GM19395 (cell line): ENCODE results near the gene CSTA.

Experiments used
- ATAC-seq: cut with Tn5 transposase; IDR thresholded peaks from one replicate; pipeline ENCODE4 v1.9.1; 2021; ENCODE audit warnings: mild to moderate bottlenecking, moderate library complexity; ENCODE audit not compliant: unreplicated experiment

The CSTA gene

DNA sequence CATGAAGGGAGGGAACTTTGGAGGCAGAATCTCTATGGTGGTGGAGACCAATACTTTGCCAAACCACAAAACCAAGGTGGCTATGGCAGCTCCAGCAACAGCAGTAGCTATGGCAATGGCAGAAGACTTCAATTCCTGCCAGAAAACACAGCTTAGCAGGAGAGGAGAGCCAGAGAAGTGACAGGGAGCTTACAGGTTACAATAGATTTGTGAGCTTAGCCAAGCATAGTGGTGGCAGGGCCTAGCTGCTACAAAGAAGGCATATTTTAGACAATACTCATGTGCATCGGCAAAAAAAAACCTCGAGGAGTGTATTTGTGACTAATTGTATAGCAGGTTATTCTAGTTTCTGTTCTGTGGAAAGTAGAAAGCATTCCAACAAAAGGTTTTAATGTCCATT lies 6.4 kb upstream of the CSTA start:
- ATAC-seq: no peak

DNA sequence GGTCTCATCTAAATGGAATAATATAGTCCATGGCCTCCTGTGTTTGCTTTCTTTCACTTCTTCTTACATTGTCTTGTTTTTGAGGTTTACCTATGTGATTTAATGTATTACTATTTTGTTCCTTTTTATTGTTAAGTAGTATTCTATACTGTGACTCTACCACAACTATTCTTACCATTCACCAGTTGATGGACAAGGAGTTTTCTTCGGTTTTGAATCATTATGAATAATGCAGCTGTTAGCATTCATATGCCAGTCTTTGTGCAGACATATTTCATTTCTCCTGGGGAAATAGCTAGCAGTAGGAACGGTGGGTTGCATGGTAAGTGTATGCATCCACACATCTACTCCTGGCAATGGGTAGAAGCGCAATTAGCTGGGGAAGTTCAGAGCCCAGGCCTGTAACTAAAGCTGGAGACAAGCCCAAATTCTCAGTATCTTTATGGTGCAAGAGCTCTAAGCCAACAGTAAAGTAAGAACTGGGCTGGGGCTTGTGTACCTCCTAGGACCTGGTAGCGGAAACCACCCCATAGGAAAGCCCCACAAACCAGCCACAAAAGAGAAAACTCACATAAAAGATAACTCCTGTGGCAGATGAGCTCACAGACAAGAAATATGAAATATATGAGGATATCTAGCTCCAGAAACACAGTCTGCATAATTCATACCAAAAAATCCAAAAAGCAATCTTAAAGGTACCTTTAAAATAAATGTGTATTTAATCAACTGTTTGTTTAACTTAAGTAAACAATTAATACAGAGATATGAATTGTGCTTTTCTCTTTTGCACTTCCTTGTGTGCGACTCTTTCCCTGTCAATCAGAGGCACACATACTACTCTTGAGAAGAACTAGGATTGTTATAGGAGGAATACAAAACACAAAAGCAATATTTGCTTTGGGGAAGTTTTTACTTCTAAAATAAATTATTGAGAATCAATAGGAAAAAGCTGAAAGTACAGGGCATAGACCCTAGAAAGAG lies 2.7 kb upstream of the CSTA start:
- ATAC-seq: no peak

DNA sequence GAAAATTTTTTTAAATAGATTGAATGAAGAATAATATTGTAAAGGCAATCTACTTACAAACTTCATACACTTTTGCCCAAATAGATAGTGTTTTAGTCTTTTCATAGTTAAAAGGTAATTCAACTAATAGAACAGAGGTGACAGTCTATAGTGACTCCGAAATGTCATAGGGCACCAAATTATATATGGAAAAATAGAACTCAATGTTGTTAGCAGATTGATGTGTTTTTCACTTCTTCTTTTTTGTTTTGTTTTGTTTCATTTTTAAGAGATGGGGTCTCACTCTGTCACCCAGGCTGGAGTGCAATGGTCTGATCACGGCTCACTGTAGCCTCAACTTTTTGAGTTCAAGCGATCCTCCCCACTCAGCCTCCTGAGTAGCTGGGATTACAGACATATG lies 721 bp downstream of the CSTA start:
- ATAC-seq: no peak

DNA sequence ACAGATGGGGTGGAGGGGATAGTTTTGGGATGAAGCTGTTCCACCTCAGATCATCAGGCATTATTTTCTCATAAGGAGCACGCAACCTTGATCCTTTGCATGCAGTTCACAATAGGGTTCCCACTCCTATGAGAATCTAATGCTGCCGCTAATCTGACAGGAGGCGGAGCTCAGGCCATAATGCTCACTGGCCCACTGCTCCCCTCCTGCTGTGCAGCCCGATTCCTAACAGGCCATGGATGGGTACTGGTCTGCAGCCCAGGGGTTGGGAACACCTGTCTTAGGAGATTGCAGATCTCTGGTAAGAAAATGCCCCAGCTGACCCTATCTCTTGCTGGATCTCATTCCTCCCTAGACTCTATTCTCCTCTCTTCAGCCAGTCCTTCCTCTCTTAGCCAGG lies 6.8 kb downstream of the CSTA start:
- no peak for ATAC-seq

DNA sequence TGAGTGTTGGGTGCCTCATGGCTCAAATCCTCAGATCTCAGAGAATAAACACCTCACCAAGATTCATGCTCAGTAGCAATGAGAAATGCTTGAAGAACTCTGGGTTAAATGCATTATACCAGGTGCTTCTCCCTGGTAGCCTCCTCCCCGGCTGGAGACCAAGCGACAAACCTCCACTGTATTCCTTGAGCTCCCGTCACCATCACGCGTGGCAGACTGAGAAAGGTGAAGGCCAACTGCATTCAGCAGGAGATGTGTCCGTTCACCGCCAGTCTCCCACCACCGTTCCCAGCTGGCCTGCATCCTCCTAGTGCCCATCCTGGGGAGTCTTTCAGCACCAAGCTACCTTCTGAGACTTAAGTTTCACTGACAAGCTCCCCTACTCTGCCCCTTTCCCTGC lies 7.5 kb downstream of the CSTA start:
- no peak for ATAC-seq

GRCh38 chr3:122342803-122343202 lies 17.8 kb downstream of the CSTA start:
- ATAC-seq: no peak

DNA sequence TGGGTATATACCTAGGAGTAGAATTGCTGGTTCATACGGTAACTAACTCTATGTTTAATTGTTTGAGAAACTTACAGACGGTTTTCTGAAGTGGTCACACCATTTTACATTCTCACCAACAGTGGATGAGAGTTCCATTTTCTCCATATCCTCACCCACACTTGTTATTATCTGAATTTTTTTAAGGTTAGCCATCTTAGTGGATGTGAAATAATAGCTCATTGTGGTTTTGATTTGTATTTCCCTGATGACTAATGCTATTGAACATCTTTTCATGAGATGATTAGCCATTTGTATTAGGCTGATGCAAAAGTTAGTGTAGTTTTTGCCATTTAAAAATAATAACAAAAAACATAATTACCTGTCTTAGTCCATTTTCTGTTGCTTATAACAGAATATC lies 18.6 kb downstream of the CSTA start:
- no peak for ATAC-seq

GRCh38 chr3:122349171-122349570 lies 24.1 kb downstream of the CSTA start:
- ATAC-seq: no peak

DNA sequence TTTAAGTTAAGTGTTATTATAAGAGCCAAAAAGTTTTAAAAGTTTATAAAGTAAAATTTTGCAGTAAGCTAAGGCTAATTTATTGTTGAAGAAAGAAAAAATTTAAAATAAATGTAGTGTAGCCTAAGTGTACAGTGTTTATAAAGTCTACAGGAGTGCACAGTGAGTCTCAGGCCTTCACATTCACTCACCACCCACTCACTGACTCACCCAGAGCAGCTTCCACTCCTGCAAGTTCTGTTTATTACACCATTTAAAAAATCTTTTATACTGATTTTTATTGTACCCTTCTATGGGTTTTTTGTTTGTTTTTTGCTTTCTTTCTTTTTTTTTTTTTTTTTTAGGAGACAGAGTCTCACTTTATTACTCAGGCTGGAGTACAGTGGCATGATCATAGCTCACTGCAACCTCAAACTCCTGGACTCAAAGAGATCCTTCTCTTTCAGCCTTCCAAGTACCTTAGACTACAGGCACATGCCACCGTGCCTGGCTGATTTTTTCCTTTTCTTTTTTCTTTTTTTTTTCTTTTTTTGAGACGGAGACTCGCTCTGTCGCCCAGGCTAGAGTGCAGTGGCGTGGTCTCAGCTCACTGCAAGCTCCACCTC lies 25.9 kb downstream of the CSTA start:
- ATAC-seq: no peak

DNA sequence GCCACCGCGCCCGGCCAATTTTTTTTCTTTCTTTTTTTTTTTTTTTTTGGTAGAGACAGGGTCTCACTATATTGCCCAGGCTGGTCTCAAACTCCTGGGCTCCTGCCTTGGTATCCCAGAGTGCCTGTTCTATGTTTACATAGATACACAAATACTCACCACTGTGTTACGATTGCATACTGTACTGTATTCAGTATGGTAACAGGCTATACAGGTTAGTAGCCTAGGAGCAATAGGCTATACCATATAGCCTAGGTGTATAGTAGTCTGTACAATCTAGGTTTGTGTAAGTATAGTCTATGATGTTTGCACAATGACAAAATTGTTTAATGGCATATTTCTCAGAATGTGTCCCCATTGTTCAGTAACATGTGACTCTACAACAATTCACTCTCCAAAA lies 26.6 kb downstream of the CSTA start:
- ATAC-seq: no peak

- no peak for ATAC-seq
These were observed 28.2 kb downstream of the CSTA start for GRCh38 chr3:122353215-122353614.

DNA sequence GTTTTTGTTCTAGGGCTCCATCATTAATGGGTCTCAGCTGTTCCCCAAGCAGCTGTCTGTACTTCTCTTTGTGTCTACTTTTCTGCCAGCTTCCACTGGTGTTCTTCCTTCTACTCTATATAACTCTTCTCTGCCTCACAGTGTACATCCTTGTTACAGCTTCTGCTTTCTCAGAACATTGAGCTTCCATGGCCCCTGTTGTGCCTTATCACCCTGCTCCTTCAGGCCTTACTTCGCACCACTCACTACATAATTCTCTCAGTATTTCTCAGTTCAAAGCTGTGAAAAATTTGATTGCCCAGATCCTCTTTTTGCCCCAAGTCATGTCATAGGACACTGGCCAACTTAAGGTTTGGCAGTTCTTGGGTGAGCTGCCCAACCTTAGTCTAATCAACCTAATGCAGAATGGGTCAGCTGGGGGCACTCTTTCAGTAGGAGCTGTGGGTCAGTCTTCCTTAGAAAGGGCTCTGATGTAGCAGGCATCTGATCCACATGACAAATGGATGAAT lies 28.9 kb downstream of the CSTA start:
- no peak for ATAC-seq

DNA sequence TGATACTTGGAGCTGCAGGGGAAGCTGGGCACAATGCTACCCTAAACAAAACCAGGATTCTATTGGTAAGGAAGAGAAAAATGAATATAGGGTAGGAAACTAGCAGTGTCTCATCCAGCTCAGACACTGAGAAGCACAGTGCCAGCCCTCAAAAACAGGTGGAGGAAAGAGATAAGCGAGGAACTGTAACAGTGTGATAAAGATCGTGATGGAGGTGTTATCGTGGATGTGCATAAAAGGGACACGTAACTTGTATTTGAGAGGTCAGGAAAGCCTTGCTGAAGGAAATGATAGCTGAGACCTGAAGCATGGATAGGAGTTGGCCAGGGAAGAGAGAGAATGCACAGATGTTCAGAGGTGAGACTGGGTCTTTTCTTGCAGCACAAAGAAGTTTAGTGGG lies 30.6 kb downstream of the CSTA start:
- no peak for ATAC-seq

- no peak for ATAC-seq
These were observed 31.4 kb downstream of the CSTA start for GRCh38 chr3:122356402-122356801.

GRCh38 chr3:122357828-122358702 lies 33.0 kb downstream of the CSTA start:
- ATAC-seq: no peak

DNA sequence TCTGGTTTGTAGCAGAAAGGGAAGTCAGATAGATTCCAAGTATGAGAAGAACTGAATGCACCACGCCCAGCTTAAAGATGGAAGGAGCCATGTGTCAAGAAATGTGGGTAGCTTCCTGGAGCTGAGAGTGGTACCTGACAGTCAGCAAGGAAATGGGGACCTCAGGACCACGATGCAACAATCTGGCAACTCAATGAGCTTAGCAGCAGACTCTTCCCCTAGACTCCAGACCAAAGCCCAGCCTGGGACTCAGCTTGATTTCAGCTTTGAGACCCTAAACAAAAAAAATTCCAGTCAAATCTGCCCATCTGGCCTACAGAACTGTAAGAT lies 33.6 kb downstream of the CSTA start:
- ATAC-seq: no peak

DNA sequence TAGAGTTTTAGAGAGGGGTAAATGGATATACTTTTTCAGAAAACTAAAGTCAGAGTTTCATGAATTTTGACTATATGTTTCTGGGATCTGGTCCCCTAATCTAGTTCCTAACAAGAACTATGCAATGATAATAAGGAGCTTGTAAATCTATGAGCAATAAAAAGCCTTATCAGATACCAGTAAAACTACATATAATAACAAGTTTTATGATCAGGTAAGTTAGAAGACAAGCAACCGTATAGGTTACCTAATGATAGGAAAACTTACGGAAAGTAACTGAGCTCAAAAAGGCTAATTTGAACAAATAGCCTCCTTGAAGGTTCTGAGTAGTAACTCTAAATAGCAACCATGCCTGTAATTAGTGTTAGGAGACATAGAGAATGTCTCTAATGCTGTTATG lies 37.0 kb downstream of the CSTA start:
- ATAC-seq: no peak

DNA sequence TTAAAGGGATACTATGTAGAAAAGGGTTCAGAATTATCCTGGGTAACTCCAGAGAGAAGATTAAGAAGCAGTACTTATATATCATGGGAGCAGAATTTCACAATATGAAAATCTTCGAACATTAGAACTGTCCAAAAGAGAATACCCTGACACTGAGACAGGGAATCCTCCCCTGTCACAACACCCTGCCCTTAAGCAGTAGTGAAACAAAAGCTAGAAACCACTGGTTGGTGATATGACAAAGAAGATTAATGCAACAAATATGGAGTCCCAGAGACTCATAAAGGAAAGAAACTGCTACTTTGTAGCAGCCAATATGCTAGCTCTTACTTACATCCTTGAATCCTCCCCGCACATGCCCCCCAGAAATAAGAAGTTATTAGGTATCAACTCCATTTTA lies 39.4 kb downstream of the CSTA start:
- no peak for ATAC-seq

DNA sequence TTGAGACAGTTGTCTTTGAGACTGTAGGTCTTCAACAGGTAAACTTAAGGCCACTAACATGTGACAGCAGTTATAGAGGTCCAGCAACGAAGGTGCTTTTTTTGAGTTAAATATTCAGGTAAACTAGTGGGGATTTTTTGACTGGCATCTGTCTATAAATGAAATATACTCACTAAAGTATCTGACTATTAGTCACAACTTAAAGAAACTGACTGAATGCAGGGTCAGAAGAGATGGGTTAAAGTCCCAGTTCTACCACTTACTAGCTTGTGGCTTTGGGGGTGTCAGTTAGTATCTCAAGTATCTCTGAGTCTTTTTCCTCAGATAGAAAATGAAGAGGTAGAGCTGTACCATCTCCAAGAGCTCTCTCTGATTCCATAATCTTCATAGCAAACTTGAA lies 40.0 kb downstream of the CSTA start:
- ATAC-seq: peak; percentile 50

- ATAC-seq: peak; percentile 83
These were observed 40.7 kb downstream of the CSTA start for GRCh38 chr3:122365582-122366378.

DNA sequence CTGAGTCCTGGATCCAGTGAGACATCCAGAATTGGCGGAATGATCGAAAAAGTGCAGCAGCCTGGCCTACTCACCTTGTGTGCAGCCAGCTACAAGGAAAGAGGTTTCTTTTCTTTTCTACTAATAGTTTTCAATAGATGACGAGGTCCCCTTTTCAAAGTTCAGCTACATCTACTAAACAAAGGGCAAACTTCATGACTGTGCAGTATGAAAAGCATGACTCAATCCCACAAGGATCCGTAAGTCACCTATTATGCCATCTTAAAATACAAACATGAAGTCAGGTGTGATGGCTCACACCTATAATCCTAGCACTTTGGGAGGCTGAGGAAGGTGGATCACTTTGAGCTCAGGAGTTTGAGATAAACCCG lies 41.3 kb downstream of the CSTA start:
- no peak for ATAC-seq
